Endothelial cell of umbilical vein (primary cell): ENCODE measurements around the gene OR6C65. TPM values are rescaled to one million over a fixed set of nuclear protein-coding genes. Genes with fewer than 3 reads are reported as not detected.

ENCODE experiments used
- BruUV-seq: library from RNA; stranded (reverse); fragments of 400-500 nt; replicated peaks from 2 replicates; lab custom pipeline; 2021; lab: Mats Ljungman, UMichigan
- CTCF ChIA-PET: fragments of 300-600, 350-600 bp; sonication (Branson Sonifier 250); formaldehyde crosslinking; loops from one replicate; lab custom pipeline; 2021; ENCODE audit warnings: antibody characterized with exemption, inconsistent platforms; lab: Charles Lee
- POLR2A ChIA-PET: fragments of 300-600, 350-600 bp; sonication (Branson Sonifier 250); formaldehyde crosslinking; loops from one replicate; lab custom pipeline; 2021; ENCODE audit warnings: antibody characterized with exemption, inconsistent platforms; lab: Charles Lee
- DNase-seq: peaks from one replicate; pipeline ENCODE4 v3.0.0-alpha.2; 2011; ENCODE audit warnings: low read depth, low spot score
- FAIRE-seq: peaks from 2 replicates; lab custom pipeline; 2011; peaks lifted over from hg19 to GRCh38; lab: Jason Lieb, UNC
- H2AFZ ChIP-seq: 2 replicates; pipeline ENCODE4 v1.6.0; 2012; ENCODE audit warnings: low read depth, low read length, control low read depth, inconsistent platforms
- H3K27ac ChIP-seq: 2 replicates; pipeline ENCODE4 v1.5.1; 2011; ENCODE audit warnings: low read depth, mild to moderate bottlenecking, control low read depth, low read length, moderate library complexity; ENCODE audit not compliant: insufficient read depth
- H3K27me3 ChIP-seq, 2 experiments: 2 replicates each; pipeline versions ENCODE4 v1.6.0 to v1.6.1; 2011; ENCODE audit warnings: low read length in 2 of 2, mixed read lengths in 1 of 2; ENCODE audit not compliant: control insufficient read depth in 2 of 2, insufficient read depth in 2 of 2
- H3K36me3 ChIP-seq, 2 experiments: 2 replicates in 1 of 2; 3 replicates in 1 of 2; pipeline ENCODE4 v1.5.1; 2011; ENCODE audit warnings: low read length in 2 of 2, mild to moderate bottlenecking in 1 of 2, moderate library complexity in 1 of 2; ENCODE audit not compliant: control insufficient read depth in 2 of 2, insufficient read depth in 2 of 2; ENCODE audit errors: extremely low read depth in 1 of 2
- H3K4me1 ChIP-seq: 3 replicates; pipeline ENCODE4 v1.5.1; 2011; ENCODE audit warnings: mild to moderate bottlenecking, low read length; ENCODE audit not compliant: control insufficient read depth, insufficient read depth; ENCODE audit errors: extremely low read depth
- H3K4me2 ChIP-seq: 2 replicates; pipeline ENCODE4 v1.6.1; 2011; ENCODE audit warnings: low read length, control low read depth, mixed read lengths; ENCODE audit not compliant: insufficient read depth
- H3K4me3 ChIP-seq, 3 experiments: fragments of 200-600 bp in 1 of 3; sonication (generic), shearing (Covaris generic) in 1 of 3; replicated peaks in 1 of 3; 2 replicates each; pipeline ENCODE4 v1.5.1; 2011 to 2016; ENCODE audit warnings: control low read depth in 3 of 3, low read length in 3 of 3, mild to moderate bottlenecking in 2 of 3, inconsistent platforms in 1 of 3, low read depth in 1 of 3, moderate library complexity in 1 of 3; ENCODE audit not compliant: insufficient read depth in 1 of 3
- H3K79me2 ChIP-seq: 2 replicates; pipeline ENCODE4 v1.6.0; 2012; ENCODE audit warnings: low read length, inconsistent platforms; ENCODE audit not compliant: control insufficient read depth, insufficient read depth
- H3K9ac ChIP-seq: replicated peaks from 2 replicates; pipeline ENCODE3; 2011; ENCODE audit warnings: low read length, control low read depth; ENCODE audit not compliant: insufficient read depth; ENCODE audit errors: extremely low read depth
- H3K9me1 ChIP-seq: replicated peaks from 3 replicates; pipeline ENCODE4 v1.6.0; 2011; ENCODE audit warnings: mild to moderate bottlenecking, low read length; ENCODE audit not compliant: control insufficient read depth, insufficient read depth; ENCODE audit errors: extremely low read depth
- H3K9me3 ChIP-seq: replicated peaks from 2 replicates; pipeline ENCODE4 v1.5.1; 2012; ENCODE audit warnings: low read length, inconsistent platforms; ENCODE audit not compliant: control insufficient read depth, insufficient read depth
- H4K20me1 ChIP-seq: replicated peaks from 2 replicates; pipeline ENCODE3; 2011; ENCODE audit warnings: mild to moderate bottlenecking, low read length; ENCODE audit not compliant: control insufficient read depth, insufficient read depth; ENCODE audit errors: extremely low read depth
- CTCF ChIP-seq, 2 donors: IDR thresholded peaks; 1 replicate in 1 of 2; 2 replicates in 1 of 2; pipeline ENCODE4 v1.5.1; 2011; ENCODE audit warnings: low read length in 2 of 2, mild to moderate bottlenecking in 2 of 2, moderate library complexity in 2 of 2, control low read depth in 1 of 2, inconsistent platforms in 1 of 2, low read depth in 1 of 2; ENCODE audit not compliant: insufficient read depth in 1 of 2; ENCODE audit errors: extremely low read depth in 1 of 2
- EZH2 ChIP-seq: IDR thresholded peaks from 2 replicates; pipeline ENCODE4 v1.6.1; 2012; ENCODE audit warnings: borderline replicate concordance, low read depth, mild to moderate bottlenecking, moderate library complexity, low read length, inconsistent platforms; ENCODE audit not compliant: severe bottlenecking
- FOS ChIP-seq: IDR thresholded peaks from 2 replicates; pipeline ENCODE4 v1.6.1; 2011; ENCODE audit warnings: mild to moderate bottlenecking, low read length, moderate library complexity, borderline replicate concordance; ENCODE audit not compliant: insufficient read depth
- GATA2 ChIP-seq: IDR thresholded peaks from 2 replicates; pipeline ENCODE4 v1.7.0; 2011; ENCODE audit warnings: low read depth, mild to moderate bottlenecking, moderate library complexity, mixed read lengths, low read length; ENCODE audit not compliant: insufficient read length, insufficient read depth
- JUN ChIP-seq: IDR thresholded peaks from 2 replicates; pipeline ENCODE4 v1.6.1; 2011; ENCODE audit warnings: borderline replicate concordance, low read depth; ENCODE audit not compliant: insufficient read length, insufficient read depth
- MYC ChIP-seq: IDR thresholded peaks from one replicate; pipeline ENCODE4 v1.6.1; 2011; ENCODE audit warnings: mild to moderate bottlenecking, low read depth, low read length
- POLR2A ChIP-seq: IDR thresholded peaks from 2 replicates; pipeline ENCODE4 v1.6.1; 2012; ENCODE audit warnings: low read depth, mild to moderate bottlenecking, control low read depth, low read length
- POLR2AphosphoS5 ChIP-seq: IDR thresholded peaks from 2 replicates; pipeline ENCODE4 v1.6.1; 2012; ENCODE audit warnings: low read depth, mild to moderate bottlenecking, control low read depth, low read length, moderate library complexity; ENCODE audit not compliant: insufficient read depth
- dilution Hi-C: fragments of 300-500 bp; cut with MboI; formaldehyde crosslinking; loops from one replicate; pipeline ENCODE4 v1.15.0; 2019; ENCODE audit warnings: low sequenced_read_pairs; ENCODE audit not compliant: extremely low pct_ligation_motif_present
- intact Hi-C: fragments of 100-400 bp; cut with micrococcal nuclease; formaldehyde crosslinking; loops from one replicate; pipeline ENCODE4 v1.10.0; 2022
- polyA plus RNA-seq, 4 experiments: library from polyadenylated mRNA; depleted of rRNA in 3 of 4; stranded (reverse) in 3 of 4; unstranded in 1 of 4; fragments of >200 nt; gene quantifications; 2 replicates each; pipeline versions ENCODE4 v1.2.1 to v1.2.3, GENCODE V29; 2011 to 2012; ENCODE audit warnings: missing spikeins in 1 of 4
- total RNA-seq: library from RNA; stranded (reverse); gene quantifications from 2 replicates; pipeline ENCODE4 v1.2.3, GENCODE V29; 2021
- TF ChIP-seq, protein P1 (sequence below): IDR thresholded peaks from 2 replicates; pipeline ENCODE4 v1.6.1; 2011; ENCODE audit not compliant: insufficient read depth, insufficient read length

OR6C65 gene
- total and polyA plus RNA-seq, 2 donors (not counting 3 experiments of a cell fraction or from before 2014, with no cell fraction given): not detected

DNA sequence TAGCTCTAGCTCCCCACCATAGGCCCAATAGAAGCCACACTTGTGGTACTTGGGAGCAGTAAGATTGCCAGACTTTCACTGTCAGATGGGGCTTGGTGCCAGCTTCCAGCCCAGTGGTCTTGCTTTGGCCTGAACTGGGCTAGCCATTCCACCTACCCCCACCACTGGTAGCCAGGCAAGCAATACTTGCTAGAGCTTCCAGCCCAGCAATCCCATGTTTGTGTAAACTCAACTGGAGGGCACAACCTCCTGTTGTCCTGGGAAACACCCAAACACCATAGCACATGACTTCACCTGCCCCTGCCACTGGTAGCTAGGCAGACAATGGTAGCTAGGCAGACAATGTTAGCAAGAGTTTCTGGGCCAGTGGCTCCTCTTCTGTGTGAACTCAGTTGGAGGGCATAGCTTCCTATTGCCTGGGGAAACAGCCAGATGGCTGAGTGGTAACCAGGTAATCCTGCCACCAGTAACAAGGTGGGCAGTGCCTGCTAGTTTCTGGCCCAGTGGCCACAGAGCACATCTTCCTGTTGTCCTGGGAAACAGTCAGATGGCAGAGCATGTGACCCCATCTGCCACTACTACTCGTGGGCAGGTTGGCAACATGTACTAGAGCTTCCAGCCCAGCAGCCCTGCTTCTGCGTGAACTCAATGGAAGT is 20.1 kb downstream of the OR6C65 start:
- intact Hi-C loops: no loop called here
- Histone ChIP-seq H3K36me3 (no peaks in the 10 kb centered on the region), H3K27me3 (peaks cover 0 to 2% of the 10 kb centered on the region in 2 experiments), H3K4me1 (no peaks in the 10 kb centered on the region), H3K79me2 (no peaks in the 10 kb centered on the region), H4K20me1 (no peaks in the 10 kb centered on the region), H3K4me3 (no peak overlapping the region), H2AFZ (no peak overlapping the region), H3K9me3 (no peaks in the 10 kb centered on the region), H3K27ac (no peak overlapping the region), H3K9me1 (no peaks in the 10 kb centered on the region), H3K4me2 (no peak overlapping the region), H3K9ac (no peak overlapping the region)
- FAIRE-seq (no peak), DNase-seq (no peak)
- POLR2A ChIA-PET: no interaction called here
- dilution Hi-C loops: no loop called here
- no TSS peak for BruUV-seq
- CTCF ChIA-PET: no interaction called here
- TF ChIP-seq, protein P1, sequence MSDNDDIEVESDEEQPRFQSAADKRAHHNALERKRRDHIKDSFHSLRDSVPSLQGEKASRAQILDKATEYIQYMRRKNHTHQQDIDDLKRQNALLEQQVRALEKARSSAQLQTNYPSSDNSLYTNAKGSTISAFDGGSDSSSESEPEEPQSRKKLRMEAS: no peak
- TF ChIP-seq POLR2AphosphoS5 (no peak), CTCF (IDR thresholded peaks at IDR 0.05; ENCODE audit: extremely low read depth in 1 of 2, insufficient read depth in 1 of 2, low read depth in 1 of 2, low read length in 2 of 2) (no peak), EZH2 (no peak), POLR2A (no peak), JUN (no peak), GATA2 (no peak), MYC (no peak), FOS (no peak)
